HepG2 (cell line): ENCODE results near the gene RAC3. TPM values are rescaled to one million over a fixed set of nuclear protein-coding genes. Genes with fewer than 3 reads are reported as not detected.

ENCODE experiments used
- FOXM1 ChIP-seq: sonication (generic); formaldehyde crosslinking; IDR thresholded peaks from 2 replicates; pipeline ENCODE4 v1.5.0; 2020; ENCODE audit warnings: missing genetic modification reagents
- HIC2 ChIP-seq: sonication (generic); formaldehyde crosslinking; IDR thresholded peaks from 2 replicates; pipeline ENCODE4 v1.9.0; 2022; ENCODE audit warnings: low read depth, missing genetic modification reagents
- HOXA5 ChIP-seq: sonication (generic); formaldehyde crosslinking; IDR thresholded peaks from 2 replicates; pipeline ENCODE4 v1.4.0; 2020; ENCODE audit warnings: missing genetic modification reagents
- MAFF ChIP-seq: IDR thresholded peaks from 2 replicates; pipeline ENCODE4 v1.6.1; 2011; ENCODE audit warnings: low read depth, low read length, improper control_type of control experiment
- MTA3 ChIP-seq: sonication (generic); formaldehyde crosslinking; IDR thresholded peaks from 2 replicates; pipeline ENCODE4 v1.4.0; 2020; ENCODE audit warnings: missing genetic modification reagents
- MYNN ChIP-seq: sonication (generic); formaldehyde crosslinking; IDR thresholded peaks from 2 replicates; pipeline ENCODE4 v1.4.0; 2020; ENCODE audit warnings: mild to moderate bottlenecking, low read depth, missing genetic modification reagents
- POLR2AphosphoS5 ChIP-seq: IDR thresholded peaks from 2 replicates; pipeline ENCODE4 v1.6.1; 2012; ENCODE audit warnings: low read depth, low read length
- RBFOX2 ChIP-seq: fragments of 200-400 bp; formaldehyde crosslinking; IDR thresholded peaks from 2 replicates; pipeline ENCODE4 v1.6.1; 2017; ENCODE audit warnings: low read depth, mild to moderate bottlenecking, low read length
- RBM39 ChIP-seq: fragments of 200-400 bp; formaldehyde crosslinking; IDR thresholded peaks from one replicate; pipeline ENCODE4 v1.6.1; 2018; ENCODE audit warnings: antibody characterized with exemption, mild to moderate bottlenecking, low read depth, low read length; ENCODE audit not compliant: poor library complexity, severe bottlenecking
- SNAI1 ChIP-seq: sonication (generic); formaldehyde crosslinking; IDR thresholded peaks from 2 replicates; pipeline ENCODE4 v1.5.0; 2020; ENCODE audit warnings: mild to moderate bottlenecking, missing genetic modification reagents, borderline replicate concordance
- SP5 ChIP-seq: IDR thresholded peaks from 2 replicates; pipeline ENCODE4 v1.6.1; 2016; ENCODE audit warnings: low read depth, borderline replicate concordance
- ZBTB42 ChIP-seq: sonication (generic); formaldehyde crosslinking; IDR thresholded peaks from 2 replicates; pipeline ENCODE4 v1.5.0; 2020; ENCODE audit warnings: mild to moderate bottlenecking, missing genetic modification reagents
- ZNF329 ChIP-seq: sonication (generic); formaldehyde crosslinking; IDR thresholded peaks from 2 replicates; pipeline ENCODE4 v1.9.0; 2021; ENCODE audit warnings: low read depth, mild to moderate bottlenecking, missing genetic modification reagents
- ZNF580 ChIP-seq: IDR thresholded peaks from 2 replicates; pipeline ENCODE4 v1.6.1; 2016; ENCODE audit warnings: low read depth, borderline replicate concordance
- ZNF672 ChIP-seq: sonication (generic); formaldehyde crosslinking; IDR thresholded peaks from 2 replicates; pipeline ENCODE4 v1.8.1; 2022; ENCODE audit warnings: missing genetic modification reagents
- ZNF710 ChIP-seq: sonication (generic); formaldehyde crosslinking; IDR thresholded peaks from 2 replicates; pipeline ENCODE4 v1.5.0; 2020; ENCODE audit warnings: mild to moderate bottlenecking, missing genetic modification reagents, borderline replicate concordance
- ZNF782 ChIP-seq: sonication (generic); formaldehyde crosslinking; IDR thresholded peaks from 2 replicates; pipeline ENCODE4 v1.4.0; 2020; ENCODE audit warnings: missing genetic modification reagents, mild to moderate bottlenecking, borderline replicate concordance
- polyA plus RNA-seq, 8 experiments: library from polyadenylated mRNA; depleted of rRNA in 3 of 8; stranded (reverse) in 7 of 8; unstranded in 1 of 8; fragments of >200 nt; fragmentation: Illumina TruSeq in 4 of 8; extraction: Trizol in 4 of 8; gene quantifications; 2 replicates each; pipeline versions ENCODE4 v1.2.1 to v1.2.3, GENCODE V29; 2011 to 2016; ENCODE audit warnings: low read depth in 4 of 8, missing spikeins in 1 of 8, mixed read lengths in 1 of 8; ENCODE audit not compliant: insufficient read depth in 1 of 8
- total RNA-seq, 5 experiments: library from RNA; depleted of rRNA; stranded (reverse); fragments of >200 nt; fragmentation: Illumina TruSeq; extraction: Trizol; gene quantifications; 2 replicates each; pipeline ENCODE4 v1.2.3, GENCODE V29; 2016; ENCODE audit warnings: low read depth in 1 of 5
- TF ChIP-seq, protein P1 (sequence below): sonication (generic); formaldehyde crosslinking; IDR thresholded peaks from 2 replicates; pipeline ENCODE4 v1.9.0; 2021; ENCODE audit warnings: missing genetic modification reagents, borderline replicate concordance
- TF ChIP-seq, protein P2 (sequence below): sonication (generic); formaldehyde crosslinking; IDR thresholded peaks from 2 replicates; pipeline ENCODE4 v1.8.0; 2022; ENCODE audit warnings: mild to moderate bottlenecking, missing genetic modification reagents; ENCODE audit not compliant: insufficient replicate concordance
- TF ChIP-seq, protein P3 (sequence below): sonication (generic); formaldehyde crosslinking; conservative IDR thresholded peaks from 2 replicates; pipeline ENCODE4 v1.8.1; 2023; ENCODE audit warnings: missing genetic modification reagents

RAC3 gene
- total and polyA plus RNA-seq, 2 of the 13 experiments (the other 11 are each of a cell fraction or from before 2014, with no cell fraction given) = 10.5 to 21.3 TPM

DNA sequence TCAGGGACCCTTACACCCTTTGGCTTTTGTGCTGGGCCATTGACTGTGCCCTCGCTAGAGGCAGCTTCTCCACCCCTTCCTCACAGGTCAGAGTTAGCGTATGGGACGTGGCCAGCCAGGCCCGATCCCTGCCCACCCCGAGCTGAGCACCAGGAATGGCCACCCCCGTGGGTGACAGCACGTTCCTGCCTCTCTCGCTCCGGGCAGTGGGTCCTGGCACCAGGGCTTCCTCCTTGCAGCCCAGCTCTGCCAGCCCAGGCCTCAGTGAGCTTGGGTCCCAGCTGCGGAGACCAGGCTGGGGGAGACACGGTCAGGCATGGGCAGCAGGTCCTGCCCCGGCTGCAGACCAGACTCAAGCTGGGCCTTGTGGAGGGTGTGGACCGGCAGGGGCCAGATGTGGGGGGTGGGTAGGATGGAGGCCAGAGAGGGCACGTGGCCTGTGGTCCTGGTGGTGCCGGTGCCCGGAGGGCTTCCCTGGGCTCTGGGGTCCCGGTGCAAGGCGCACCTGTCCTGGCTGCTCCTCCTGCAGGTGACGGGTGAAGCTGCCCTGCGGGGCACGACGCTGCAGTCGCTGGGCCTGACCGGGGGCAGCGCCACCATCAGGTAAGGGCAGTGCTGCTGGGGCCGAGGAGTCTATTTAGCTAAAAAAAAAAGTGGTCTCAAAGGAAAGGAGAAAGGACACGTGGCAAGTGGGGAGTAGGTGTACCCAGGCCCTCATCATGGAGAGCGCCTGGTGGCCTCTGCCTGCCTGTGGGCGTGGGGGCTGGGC is 35.8 kb upstream of the RAC3 start (continued):
- peak; percentile 92 for TF ChIP-seq RBM39
- TF ChIP-seq ZNF672 (CRISPR knock-in tag) = no peak
- TF ChIP-seq POLR2AphosphoS5 = peak; percentile 43; the same call in 1 of the 2 replicates
- 0 out of 2 replicates have a peak, but pooled peaks have one; percentile 32 for TF ChIP-seq FOXM1 (CRISPR knock-in tag)
- TF ChIP-seq ZNF580 (CRISPR knock-in tag) = 0 out of 2 replicates have a peak, but pooled peaks have one; percentile 12
- peak; percentile 72 for TF ChIP-seq ZNF710
- TF ChIP-seq, protein P1, sequence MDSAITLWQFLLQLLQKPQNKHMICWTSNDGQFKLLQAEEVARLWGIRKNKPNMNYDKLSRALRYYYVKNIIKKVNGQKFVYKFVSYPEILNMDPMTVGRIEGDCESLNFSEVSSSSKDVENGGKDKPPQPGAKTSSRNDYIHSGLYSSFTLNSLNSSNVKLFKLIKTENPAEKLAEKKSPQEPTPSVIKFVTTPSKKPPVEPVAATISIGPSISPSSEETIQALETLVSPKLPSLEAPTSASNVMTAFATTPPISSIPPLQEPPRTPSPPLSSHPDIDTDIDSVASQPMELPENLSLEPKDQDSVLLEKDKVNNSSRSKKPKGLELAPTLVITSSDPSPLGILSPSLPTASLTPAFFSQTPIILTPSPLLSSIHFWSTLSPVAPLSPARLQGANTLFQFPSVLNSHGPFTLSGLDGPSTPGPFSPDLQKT = no peak
- peak; percentile 36; the same call in 1 of the 2 replicates for TF ChIP-seq SP5 (CRISPR knock-in tag)
- 0 out of 2 replicates have a peak, but pooled peaks have one; percentile 51 for TF ChIP-seq ZNF329 (CRISPR knock-in tag)
- no peak for TF ChIP-seq SNAI1 (CRISPR knock-in tag)
- no peak; the same call in 1 of the 2 replicates for TF ChIP-seq MYNN (CRISPR knock-in tag)
- no peak; the same call in 1 of the 2 replicates for TF ChIP-seq ZNF782 (CRISPR knock-in tag)
- no peak for TF ChIP-seq MAFF
- no peak for TF ChIP-seq MTA3
- 0 out of 2 replicates have a peak, but pooled peaks have one; percentile 31 for TF ChIP-seq ZBTB42 (CRISPR knock-in tag)
- no peak; the same call in 1 of the 2 replicates for TF ChIP-seq HOXA5 (CRISPR knock-in tag)
- TF ChIP-seq, protein P2, sequence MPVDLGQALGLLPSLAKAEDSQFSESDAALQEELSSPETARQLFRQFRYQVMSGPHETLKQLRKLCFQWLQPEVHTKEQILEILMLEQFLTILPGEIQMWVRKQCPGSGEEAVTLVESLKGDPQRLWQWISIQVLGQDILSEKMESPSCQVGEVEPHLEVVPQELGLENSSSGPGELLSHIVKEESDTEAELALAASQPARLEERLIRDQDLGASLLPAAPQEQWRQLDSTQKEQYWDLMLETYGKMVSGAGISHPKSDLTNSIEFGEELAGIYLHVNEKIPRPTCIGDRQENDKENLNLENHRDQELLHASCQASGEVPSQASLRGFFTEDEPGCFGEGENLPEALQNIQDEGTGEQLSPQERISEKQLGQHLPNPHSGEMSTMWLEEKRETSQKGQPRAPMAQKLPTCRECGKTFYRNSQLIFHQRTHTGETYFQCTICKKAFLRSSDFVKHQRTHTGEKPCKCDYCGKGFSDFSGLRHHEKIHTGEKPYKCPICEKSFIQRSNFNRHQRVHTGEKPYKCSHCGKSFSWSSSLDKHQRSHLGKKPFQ (CRISPR knock-in tag) = peak; percentile 23
- TF ChIP-seq HIC2 (CRISPR knock-in tag) = peak; percentile 88; the same call in 1 of the 2 replicates
- TF ChIP-seq, protein P3, sequence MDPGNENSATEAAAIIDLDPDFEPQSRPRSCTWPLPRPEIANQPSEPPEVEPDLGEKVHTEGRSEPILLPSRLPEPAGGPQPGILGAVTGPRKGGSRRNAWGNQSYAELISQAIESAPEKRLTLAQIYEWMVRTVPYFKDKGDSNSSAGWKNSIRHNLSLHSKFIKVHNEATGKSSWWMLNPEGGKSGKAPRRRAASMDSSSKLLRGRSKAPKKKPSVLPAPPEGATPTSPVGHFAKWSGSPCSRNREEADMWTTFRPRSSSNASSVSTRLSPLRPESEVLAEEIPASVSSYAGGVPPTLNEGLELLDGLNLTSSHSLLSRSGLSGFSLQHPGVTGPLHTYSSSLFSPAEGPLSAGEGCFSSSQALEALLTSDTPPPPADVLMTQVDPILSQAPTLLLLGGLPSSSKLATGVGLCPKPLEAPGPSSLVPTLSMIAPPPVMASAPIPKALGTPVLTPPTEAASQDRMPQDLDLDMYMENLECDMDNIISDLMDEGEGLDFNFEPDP (CRISPR knock-in tag) = no peak; the same call in 1 of the 2 replicates
- peak; percentile 97 for TF ChIP-seq RBFOX2
